C4-2B (cell line): Measurements from ENCODE around the gene ZNF232.

ENCODE experiments used
- ZFX ChIP-seq: fragments of 450-650 bp; IDR thresholded peaks from 2 replicates; pipeline ENCODE4 v1.6.1; 2017
- TF ChIP-seq, protein P1 (sequence below): fragments of 450-650 bp; conservative IDR thresholded peaks from 2 replicates; pipeline ENCODE4 v1.5.1; 2017; ENCODE audit warnings: mild to moderate bottlenecking

DNA sequence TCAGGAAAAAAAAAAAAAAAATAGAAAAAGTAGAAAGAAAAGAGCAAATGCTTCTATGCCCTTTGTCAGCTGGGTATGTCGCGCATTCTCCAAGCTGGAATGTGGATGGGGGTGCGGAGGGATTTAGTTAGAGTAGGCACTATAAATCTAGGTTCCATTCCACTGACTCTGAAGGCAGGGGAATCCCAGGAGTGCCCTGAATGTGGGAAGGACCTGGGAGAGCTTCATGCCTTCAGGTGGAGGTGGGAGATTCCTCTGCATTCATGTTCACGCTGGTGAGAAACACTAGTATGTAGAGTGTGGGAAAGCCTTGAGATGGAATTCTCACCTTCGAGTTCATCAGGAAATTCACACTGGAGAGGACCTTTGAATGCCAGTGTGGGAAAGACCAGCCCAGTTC is 12.4 kb downstream of the ZNF232 start:
- TF ChIP-seq, protein P1, sequence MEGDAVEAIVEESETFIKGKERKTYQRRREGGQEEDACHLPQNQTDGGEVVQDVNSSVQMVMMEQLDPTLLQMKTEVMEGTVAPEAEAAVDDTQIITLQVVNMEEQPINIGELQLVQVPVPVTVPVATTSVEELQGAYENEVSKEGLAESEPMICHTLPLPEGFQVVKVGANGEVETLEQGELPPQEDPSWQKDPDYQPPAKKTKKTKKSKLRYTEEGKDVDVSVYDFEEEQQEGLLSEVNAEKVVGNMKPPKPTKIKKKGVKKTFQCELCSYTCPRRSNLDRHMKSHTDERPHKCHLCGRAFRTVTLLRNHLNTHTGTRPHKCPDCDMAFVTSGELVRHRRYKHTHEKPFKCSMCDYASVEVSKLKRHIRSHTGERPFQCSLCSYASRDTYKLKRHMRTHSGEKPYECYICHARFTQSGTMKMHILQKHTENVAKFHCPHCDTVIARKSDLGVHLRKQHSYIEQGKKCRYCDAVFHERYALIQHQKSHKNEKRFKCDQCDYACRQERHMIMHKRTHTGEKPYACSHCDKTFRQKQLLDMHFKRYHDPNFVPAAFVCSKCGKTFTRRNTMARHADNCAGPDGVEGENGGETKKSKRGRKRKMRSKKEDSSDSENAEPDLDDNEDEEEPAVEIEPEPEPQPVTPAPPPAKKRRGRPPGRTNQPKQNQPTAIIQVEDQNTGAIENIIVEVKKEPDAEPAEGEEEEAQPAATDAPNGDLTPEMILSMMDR = no peak
- TF ChIP-seq ZFX = no peak
